NCI-H1436 treated with DMSO at 0.1 percent for 48 hours (cell line): Measurements from ENCODE around the gene LSAMP.
"Not testable (repeated sequence)": the region's sequence is repeated elsewhere in the genome, so short reads cannot be mapped to it uniquely, and the experiment has no call there.

Experiments used
- DNase-seq: peaks from one replicate; lab custom pipeline; 2025; lab: John Stamatoyannopoulos, UW

The LSAMP gene

GRCh38 chr3:115877615-115877899 is 567.7 kb downstream of the LSAMP start:
- no peak for DNase-seq

- DNase-seq = no peak
Observed at GRCh38 chr3:115876876-115877614, 568.2 kb downstream of the LSAMP start.

- DNase-seq = no peak
Observed at GRCh38 chr3:115875460-115875859, 569.8 kb downstream of the LSAMP start.

GRCh38 chr3:115871735-115872134 is 573.6 kb downstream of the LSAMP start:
- no peak for DNase-seq

- DNase-seq = no peak
Observed at GRCh38 chr3:115864911-115865310, 580.4 kb downstream of the LSAMP start.

GRCh38 chr3:115862849-115863248 is 582.4 kb downstream of the LSAMP start:
- DNase-seq = no peak

- DNase-seq = no peak
Observed at GRCh38 chr3:115862099-115862498, 583.2 kb downstream of the LSAMP start.

GRCh38 chr3:115861166-115861733 is 584.0 kb downstream of the LSAMP start:
- DNase-seq = no peak

GRCh38 chr3:115860766-115861165 is 584.5 kb downstream of the LSAMP start:
- no peak for DNase-seq

- no peak for DNase-seq
Observed at GRCh38 chr3:115859002-115859807, 586.1 kb downstream of the LSAMP start.

- no peak for DNase-seq
Observed at GRCh38 chr3:115857518-115858136, 587.7 kb downstream of the LSAMP start.

- DNase-seq = no peak
Observed at GRCh38 chr3:115855911-115856310, 589.4 kb downstream of the LSAMP start.

- no peak for DNase-seq
Observed at GRCh38 chr3:115853104-115853503, 592.2 kb downstream of the LSAMP start.

- no peak for DNase-seq
Observed at GRCh38 chr3:115852278-115852677, 593.0 kb downstream of the LSAMP start.

- no peak for DNase-seq
Observed at GRCh38 chr3:115851571-115851970, 593.7 kb downstream of the LSAMP start.

- DNase-seq = no peak
Observed at GRCh38 chr3:115848641-115849040, 596.6 kb downstream of the LSAMP start.

- DNase-seq = no peak
Observed at GRCh38 chr3:115845986-115846385, 599.3 kb downstream of the LSAMP start.

- DNase-seq = not testable (repeated sequence)
Observed at GRCh38 chr3:115844729-115845128, 600.6 kb downstream of the LSAMP start.

GRCh38 chr3:115843206-115843605 is 602.1 kb downstream of the LSAMP start:
- peak; percentile 26 for DNase-seq

- DNase-seq = no peak
Observed at GRCh38 chr3:115839246-115839645, 606.0 kb downstream of the LSAMP start.

- DNase-seq = no peak
Observed at GRCh38 chr3:115838786-115839185, 606.5 kb downstream of the LSAMP start.

- no peak for DNase-seq
Observed at GRCh38 chr3:115836944-115837343, 608.3 kb downstream of the LSAMP start.

GRCh38 chr3:115835946-115836345 is 609.3 kb downstream of the LSAMP start:
- no peak for DNase-seq
